HG03280 (cell line): Measurements from ENCODE around the gene MMP12.
"Not testable (repeated sequence)": the region's sequence is repeated elsewhere in the genome, so short reads cannot be mapped to it uniquely, and the experiment has no call there.

ENCODE experiments used
- ATAC-seq: cut with Tn5 transposase; IDR thresholded peaks from one replicate; pipeline ENCODE4 v1.9.1; 2021; ENCODE audit warnings: mild to moderate bottlenecking, moderate library complexity; ENCODE audit not compliant: unreplicated experiment

The MMP12 gene

GRCh38 chr11:102874852-102875251 is at the start of gene MMP12:
Gene MMP12 (minus strand): TSS chr11:102874982. CDS start chr11:102874937, 45 bp downstream.
- ATAC-seq = no peak

- no peak for ATAC-seq
Observed at GRCh38 chr11:102921587-102922220, 46.9 kb upstream of the MMP12 start.

GRCh38 chr11:102920118-102920684 is 45.4 kb upstream of the MMP12 start:
- ATAC-seq = peak; percentile 56

GRCh38 chr11:102915044-102915375 is 40.2 kb upstream of the MMP12 start:
- no peak for ATAC-seq

- no peak for ATAC-seq
Observed at GRCh38 chr11:102914238-102915043, 39.7 kb upstream of the MMP12 start.

- ATAC-seq = no peak
Observed at GRCh38 chr11:102912482-102912830, 37.7 kb upstream of the MMP12 start.

GRCh38 chr11:102911758-102912481 is 37.1 kb upstream of the MMP12 start:
- no peak for ATAC-seq

GRCh38 chr11:102905848-102906247 is 31.1 kb upstream of the MMP12 start:
- ATAC-seq = not testable (repeated sequence)

- not testable (repeated sequence) for ATAC-seq
Observed at GRCh38 chr11:102903895-102904294, 29.1 kb upstream of the MMP12 start.

- ATAC-seq = no peak
Observed at GRCh38 chr11:102900346-102900745, 25.6 kb upstream of the MMP12 start.

GRCh38 chr11:102891736-102892135 is 17.0 kb upstream of the MMP12 start:
- ATAC-seq = no peak

- no peak for ATAC-seq
Observed at GRCh38 chr11:102886999-102887398, 12.2 kb upstream of the MMP12 start.

GRCh38 chr11:102883141-102883540 is 8.4 kb upstream of the MMP12 start:
- ATAC-seq = no peak

GRCh38 chr11:102882389-102883024 is 7.7 kb upstream of the MMP12 start:
- ATAC-seq = peak; percentile 56

- no peak for ATAC-seq
Observed at GRCh38 chr11:102879801-102880200, 5.0 kb upstream of the MMP12 start.

- no peak for ATAC-seq
Observed at GRCh38 chr11:102878595-102878994, 3.8 kb upstream of the MMP12 start.

- not testable (repeated sequence) for ATAC-seq
Observed at GRCh38 chr11:102869354-102869964, 5.3 kb downstream of the MMP12 start.

GRCh38 chr11:102868339-102868738 is 6.4 kb downstream of the MMP12 start:
- no peak for ATAC-seq

GRCh38 chr11:102864724-102865123 is 10.1 kb downstream of the MMP12 start:
- ATAC-seq = no peak

GRCh38 chr11:102853956-102854355 is 20.8 kb downstream of the MMP12 start:
- no peak for ATAC-seq

- no peak for ATAC-seq
Observed at GRCh38 chr11:102853055-102853454, 21.7 kb downstream of the MMP12 start.
